HG03139 (cell line): ENCODE results near the gene AFMID.
"Not testable (repeated sequence)": the region's sequence is repeated elsewhere in the genome, so short reads cannot be mapped to it uniquely, and the experiment has no call there.

Source experiments
- ATAC-seq: cut with Tn5 transposase; IDR thresholded peaks from one replicate; pipeline ENCODE4 v1.9.1; 2021; ENCODE audit not compliant: unreplicated experiment

The AFMID gene

GRCh38 chr17:78219396-78220150 lies 32.4 kb downstream of the AFMID start:
- no peak for ATAC-seq

GRCh38 chr17:78223061-78223460 lies 35.9 kb downstream of the AFMID start:
- ATAC-seq, result no peak

- no peak for ATAC-seq
These were observed 36.6 kb downstream of the AFMID start for GRCh38 chr17:78223765-78224164.

GRCh38 chr17:78224231-78225087 lies 37.3 kb downstream of the AFMID start:
- ATAC-seq, result no peak

DNA sequence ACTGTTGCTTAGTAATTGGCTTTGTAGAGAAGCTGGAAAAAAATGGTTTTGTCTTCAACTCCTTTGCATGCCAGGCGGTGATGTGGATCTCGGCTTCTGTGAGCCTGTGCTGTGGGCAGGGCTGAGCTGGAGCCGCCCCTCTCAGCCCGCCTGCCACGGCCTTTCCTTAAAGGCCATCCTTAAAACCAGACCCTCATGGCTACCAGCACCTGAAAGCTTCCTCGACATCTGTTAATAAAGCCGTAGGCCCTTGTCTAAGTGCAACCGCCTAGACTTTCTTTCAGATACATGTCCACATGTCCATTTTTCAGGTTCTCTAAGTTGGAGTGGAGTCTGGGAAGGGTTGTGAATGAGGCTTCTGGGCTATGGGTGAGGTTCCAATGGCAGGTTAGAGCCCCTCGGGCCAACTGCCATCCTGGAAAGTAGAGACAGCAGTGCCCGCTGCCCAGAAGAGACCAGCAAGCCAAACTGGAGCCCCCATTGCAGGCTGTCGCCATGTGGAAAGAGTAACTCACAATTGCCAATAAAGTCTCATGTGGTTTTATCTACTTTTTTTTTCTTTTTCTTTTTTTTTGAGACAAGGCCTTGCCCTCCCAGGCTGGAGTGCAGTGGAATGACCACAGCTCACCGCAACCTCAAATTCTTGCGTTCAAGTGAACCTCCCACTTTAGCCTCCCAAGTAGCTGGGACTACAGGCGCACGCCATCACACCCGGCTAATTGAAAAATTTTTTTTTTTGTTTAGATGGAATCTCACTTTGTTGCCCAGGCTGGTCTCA lies 38.1 kb downstream of the AFMID start:
- no peak for ATAC-seq

GRCh38 chr17:78226055-78226758 lies 39.0 kb downstream of the AFMID start:
- no peak for ATAC-seq

DNA sequence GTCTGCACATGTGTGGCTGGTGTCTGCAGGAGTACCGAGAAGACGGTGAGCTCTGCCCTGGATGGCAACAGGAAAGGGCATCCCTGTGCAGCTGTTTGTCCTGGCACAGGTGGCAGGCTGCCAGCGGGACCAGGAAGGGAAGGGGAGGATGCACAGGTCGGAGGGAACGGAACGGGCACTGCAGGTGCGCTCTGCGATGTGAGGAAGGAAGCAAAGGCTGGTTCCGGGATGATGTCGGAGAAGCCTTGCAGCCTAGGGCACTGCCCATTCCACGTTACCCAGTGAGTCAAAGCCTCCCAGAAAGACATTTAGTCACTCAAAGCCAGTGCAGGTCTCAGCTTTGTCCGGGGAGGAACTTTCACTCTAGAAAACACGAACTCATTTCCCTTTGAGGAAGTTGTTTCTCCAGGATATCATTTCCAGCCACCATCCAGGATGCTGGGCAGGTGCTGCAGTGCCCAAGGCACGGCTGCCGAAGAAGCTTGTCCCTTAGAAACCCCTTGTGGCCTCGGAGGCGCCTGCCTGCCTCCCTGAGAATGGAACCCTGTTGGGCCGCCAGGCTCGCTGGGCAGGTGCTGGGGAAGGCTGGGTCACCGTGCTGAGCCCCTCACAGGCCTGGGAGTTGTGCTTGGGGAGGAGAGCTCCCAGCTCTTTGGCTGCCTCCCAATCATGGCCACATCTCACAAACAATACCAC lies 39.7 kb downstream of the AFMID start:
- no peak for ATAC-seq

DNA sequence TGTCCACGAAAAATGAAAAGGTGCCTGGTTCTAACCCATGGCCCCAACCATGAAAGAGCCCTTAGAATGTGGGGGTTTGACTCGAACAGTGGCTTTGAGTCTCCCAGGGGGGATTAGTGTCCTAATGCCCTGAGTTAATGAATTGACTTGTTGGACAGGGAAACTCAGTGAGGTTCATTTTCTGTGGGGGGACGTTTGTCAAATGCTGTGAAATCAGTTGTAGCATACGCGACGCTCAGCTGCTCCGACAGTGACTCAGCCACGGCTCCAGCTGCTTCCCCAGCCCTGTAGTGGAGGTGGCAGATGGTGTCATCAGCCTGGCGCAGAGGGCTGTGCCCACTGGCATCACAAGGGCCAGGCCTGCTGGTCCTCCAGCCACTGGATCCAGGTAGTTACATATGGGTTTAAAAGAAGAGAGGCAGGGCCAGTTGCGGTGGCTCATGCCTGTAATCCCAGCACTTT lies 40.3 kb downstream of the AFMID start:
- no peak for ATAC-seq

DNA sequence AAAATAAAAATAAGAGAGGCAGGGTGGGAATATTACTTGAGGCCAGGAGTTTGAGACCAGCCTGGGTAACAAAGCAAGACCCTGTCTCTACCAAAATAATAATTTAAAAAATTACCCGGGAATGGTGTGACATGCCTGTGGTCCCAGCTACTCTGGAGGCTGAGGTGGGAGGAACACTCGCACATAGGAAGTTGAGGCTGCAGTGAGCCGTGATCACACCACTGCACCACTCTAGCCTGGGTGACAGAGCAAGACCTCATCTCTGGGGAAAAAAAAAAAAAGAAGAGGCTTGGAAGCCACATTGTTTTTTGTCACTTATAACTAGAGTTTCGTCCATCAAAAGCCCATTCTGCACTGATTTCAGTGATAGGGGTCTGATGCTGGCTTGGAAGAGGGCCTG lies 41.0 kb downstream of the AFMID start:
- no peak for ATAC-seq

DNA sequence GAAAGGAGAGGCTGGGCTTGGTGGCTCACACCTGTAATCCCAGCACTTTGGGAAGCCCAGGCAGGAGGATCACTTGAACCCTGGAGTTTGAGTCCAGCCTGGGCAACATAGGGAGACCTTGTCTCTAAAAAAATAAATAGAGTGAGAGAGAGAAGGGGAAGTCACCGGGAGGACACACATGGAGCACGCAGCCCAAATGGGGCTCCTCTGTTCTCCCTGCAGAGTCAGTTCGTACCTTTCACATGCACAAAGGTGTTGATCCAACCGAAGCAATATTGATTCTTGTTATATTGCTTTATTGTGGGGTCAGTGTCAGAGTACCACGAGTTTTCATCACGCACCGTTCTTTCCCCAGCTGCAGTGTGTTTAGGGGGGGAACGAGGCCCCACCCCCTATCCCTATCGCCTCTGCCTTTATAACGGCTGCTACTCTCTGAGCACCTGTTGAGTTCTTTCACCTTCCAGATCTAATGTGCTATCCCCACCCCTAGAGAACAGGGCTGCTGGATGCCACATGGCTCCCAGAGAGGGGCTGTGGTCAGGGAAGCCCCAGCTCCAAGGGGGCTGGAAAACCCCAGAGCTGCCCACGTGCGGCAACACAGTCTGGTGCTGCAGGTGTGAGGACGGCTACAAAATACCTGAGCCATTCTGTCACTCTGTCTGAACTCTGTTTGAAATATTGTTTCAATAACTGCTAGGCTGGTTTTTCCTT lies 43.2 kb downstream of the AFMID start:
- no peak for ATAC-seq

- no peak for ATAC-seq
These were observed 44.1 kb downstream of the AFMID start, which contains the start of gene TMEM235 for GRCh38 chr17:78230996-78231935. Gene TMEM235, plus strand, starts transcription at chr17:78231631. Its CDS starts 393 bp downstream, at chr17:78232024.

DNA sequence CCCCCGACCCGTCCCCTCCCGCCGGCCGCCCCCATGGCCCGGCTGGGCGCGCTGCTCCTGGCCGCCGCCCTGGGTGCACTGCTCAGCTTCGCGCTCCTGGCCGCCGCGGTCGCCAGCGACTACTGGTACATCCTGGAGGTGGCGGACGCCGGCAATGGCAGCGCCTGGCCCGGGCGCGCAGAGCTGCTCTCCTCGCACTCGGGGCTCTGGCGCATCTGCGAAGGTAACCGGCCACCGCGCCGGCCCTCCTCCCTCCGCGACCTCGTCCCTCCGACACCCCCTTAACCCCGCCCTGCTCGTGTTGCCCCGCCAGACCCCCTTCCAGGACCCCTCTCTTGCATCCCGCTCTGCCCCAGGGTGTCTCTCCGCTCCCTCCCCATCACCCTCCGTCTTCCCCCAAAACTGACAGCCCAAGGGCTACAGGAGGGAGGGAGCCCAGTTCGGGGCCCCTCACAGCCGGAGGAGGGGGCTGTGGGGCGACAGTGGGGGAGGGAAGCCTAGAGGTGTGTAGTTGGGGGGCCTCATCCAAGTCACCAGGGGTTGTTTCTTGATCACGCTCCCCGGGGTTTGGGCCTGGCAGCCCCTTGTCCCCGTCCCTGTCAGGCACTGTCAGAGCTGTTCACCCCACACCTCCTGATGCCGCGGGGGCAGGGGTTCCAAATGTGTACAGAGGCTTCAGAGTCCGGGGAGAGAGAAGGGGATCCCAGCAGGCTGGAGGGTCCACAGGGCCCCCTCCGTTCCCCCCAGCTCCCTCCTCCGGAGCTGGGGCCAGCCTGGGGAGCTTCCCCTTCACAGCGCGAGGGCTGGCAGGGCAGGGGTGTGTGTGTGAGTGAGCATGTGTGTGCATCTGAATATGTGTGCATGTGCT lies 45.1 kb downstream of the AFMID start:
- no peak for ATAC-seq

- ATAC-seq, result no peak
These were observed 45.7 kb downstream of the AFMID start for GRCh38 chr17:78232859-78233173.

DNA sequence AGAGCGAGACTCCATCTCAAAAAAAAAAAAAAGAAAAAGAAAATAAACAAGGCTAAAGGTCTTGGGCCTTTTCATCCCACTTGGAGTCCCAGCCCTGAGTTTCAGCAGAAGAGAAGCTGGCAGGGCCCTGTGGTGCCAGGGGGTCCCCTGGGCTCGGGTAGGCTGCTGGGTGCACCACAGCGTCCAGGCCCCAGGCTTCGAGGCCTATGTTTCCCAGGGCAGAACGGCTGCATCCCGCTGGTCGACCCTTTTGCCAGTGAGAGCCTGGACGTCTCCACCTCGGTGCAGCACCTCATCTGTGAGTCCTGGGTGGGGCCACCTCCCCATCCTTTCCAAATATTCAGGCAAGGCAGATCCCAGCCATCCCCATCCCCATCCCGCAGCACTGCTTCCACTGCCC lies 46.5 kb downstream of the AFMID start:
- no peak for ATAC-seq

GRCh38 chr17:78234261-78234865 lies 47.2 kb downstream of the AFMID start:
- no peak for ATAC-seq

DNA sequence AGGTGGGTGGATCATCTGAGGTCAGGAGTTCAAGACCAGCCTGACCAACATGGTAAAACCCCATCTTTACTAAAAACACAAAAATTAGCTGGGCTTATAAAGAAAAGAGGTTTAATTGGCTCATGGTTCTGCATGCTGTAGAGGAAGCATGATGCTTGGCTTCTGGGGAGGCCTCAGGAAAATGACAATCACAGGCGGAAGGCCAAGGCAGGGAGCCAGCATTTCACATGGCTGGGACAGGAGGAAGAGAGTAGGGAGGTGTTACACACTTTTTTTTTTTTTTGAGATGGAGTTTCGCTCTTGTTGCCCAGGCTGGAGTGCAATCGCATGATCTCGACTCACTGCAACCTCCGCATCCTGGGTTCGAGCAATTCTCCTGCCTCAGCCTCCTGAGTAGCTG lies 47.9 kb downstream of the AFMID start:
- not testable (repeated sequence) for ATAC-seq

DNA sequence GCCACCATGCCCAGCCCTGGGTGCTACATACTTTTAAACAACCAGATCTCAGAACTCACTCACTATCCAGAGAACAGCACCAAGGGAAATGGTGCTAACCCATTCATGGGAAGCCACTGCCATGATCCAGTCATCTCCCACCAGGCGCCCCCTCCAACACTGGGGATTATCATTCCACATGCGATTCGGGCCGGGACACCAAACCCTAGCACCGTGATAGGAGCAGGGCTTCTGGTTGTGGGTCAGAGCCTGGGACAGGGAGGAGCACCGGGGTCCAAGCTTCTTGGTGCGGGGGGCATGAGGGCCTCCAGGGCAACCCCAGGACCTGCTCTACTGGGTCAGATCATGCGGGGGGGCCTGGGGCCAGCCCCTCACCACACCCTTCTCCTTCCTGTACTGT lies 48.7 kb downstream of the AFMID start:
- no peak for ATAC-seq
